Testis (tissue), 3 donors: ENCODE data around the gene LRRC17. TPM values are rescaled to one million over a fixed set of nuclear protein-coding genes. Genes with fewer than 3 reads are reported as not detected.
"Not testable (repeated sequence)": the region's sequence is repeated elsewhere in the genome, so short reads cannot be mapped to it uniquely, and the experiment has no call there.

Experiments
- DNase-seq: peaks from one replicate; pipeline ENCODE4 v3.0.0-alpha.2; 2019
- H3K27ac ChIP-seq, 2 donors: fragments of 200-600 bp; sonication (generic); one replicate each; pipeline ENCODE4 v1.5.1; 2019
- H3K27me3 ChIP-seq: fragments of 200-600 bp; sonication (generic); one replicate; pipeline ENCODE4 v1.5.1; 2019
- H3K36me3 ChIP-seq: fragments of 200-600 bp; sonication (generic); one replicate; pipeline ENCODE4 v1.5.1; 2017; ENCODE audit warnings: low read depth; ENCODE audit errors: missing control alignments
- H3K4me1 ChIP-seq: fragments of 200-600 bp; sonication (generic); one replicate; pipeline ENCODE4 v1.5.1; 2019
- H3K4me3 ChIP-seq, 2 donors: fragments of 200-600 bp; sonication (generic); one replicate each; pipeline ENCODE4 v1.5.1; 2017 to 2019
- H3K9me3 ChIP-seq: fragments of 200-600 bp; sonication (generic); one replicate; pipeline ENCODE4 v1.5.1; 2017
- CTCF ChIP-seq, 3 experiments: fragments of 450-650 bp in 2 of 3; fragments of 200-600 bp in 1 of 3; sonication (generic) in 1 of 3; IDR thresholded peaks; one replicate each; pipeline ENCODE4 v1.5.1; 2016 to 2019; ENCODE audit warnings: antibody characterized with exemption in 3 of 3, mild to moderate bottlenecking in 2 of 3, moderate library complexity in 1 of 3
- POLR2A ChIP-seq: fragments of 450-650 bp; IDR thresholded peaks from one replicate; pipeline ENCODE4 v1.6.1; 2017; ENCODE audit warnings: antibody characterized with exemption, mild to moderate bottlenecking, moderate library complexity
- WGBS, 2 donors: methylation state at CpG; one replicate each; pipeline ENCODE4 v1.1.5; 2018; 5-methylcytosine and 5-hydroxymethylcytosine counted together
- intact Hi-C: fragments of 100-400 bp; cut with DNase I; formaldehyde crosslinking; loops from one replicate; pipeline ENCODE4 v1.15.1; 2023; ENCODE audit warnings: low total_unique reads
- polyA plus RNA-seq: library from polyadenylated mRNA; stranded (reverse); fragments of 350-450 nt; fragmentation: Illumina TruSeq; extraction: RNeasy Lipid Tissue Mini Kit (QIAGEN cat#74804); gene quantifications from one replicate; pipeline ENCODE4 v1.2.3, GENCODE V29; 2014; ENCODE audit warnings: low read depth, low replicate concordance; ENCODE audit not compliant: insufficient read depth
- total RNA-seq, 2 donors: library from RNA; depleted of rRNA; stranded (reverse); fragments of >200 nt; gene quantifications; one replicate each; pipeline ENCODE4 v1.2.3, GENCODE V29; 2016

LRRC17 gene
- total and polyA plus RNA-seq, 3 donors from 2014 or later = 5.8 to 9.7 (median 8.2) TPM

GRCh38 chr7:102895602-102896001 is 17.2 kb upstream of the LRRC17 start:
- DNase-seq = no peak
- H3K4me3 ChIP-seq = no peak overlapping the region
- H3K36me3 ChIP-seq = no peaks in the 10 kb centered on the region
- peaks cover 21% of the 10 kb centered on the region for H3K4me1 ChIP-seq
- H3K27me3 ChIP-seq = no peaks in the 10 kb centered on the region
- H3K9me3 ChIP-seq = no peaks in the 10 kb centered on the region
- TF ChIP-seq CTCF (IDR thresholded peaks at IDR 0.05) = no peak
- no peak for TF ChIP-seq POLR2A
- H3K27ac ChIP-seq = peak overlapping the region in 1 of 2 donors; percentile 72
- intact Hi-C loops = no loop called here
- whole genome bisulfite sequencing, 2 donors = 51 to 62% methylated on average over 3 of the region's 3 CpGs

- peaks cover 20% of the 10 kb centered on the region for H3K4me1 ChIP-seq
- no peaks in the 10 kb centered on the region for H3K27me3 ChIP-seq
- H3K36me3 ChIP-seq = no peaks in the 10 kb centered on the region
- no peak for DNase-seq
- no peak overlapping the region for H3K4me3 ChIP-seq
- TF ChIP-seq CTCF (IDR thresholded peaks at IDR 0.05) = no peak
- no peak for TF ChIP-seq POLR2A
- peak overlapping the region in 1 of 2 donors; percentile 72 for H3K27ac ChIP-seq
- H3K9me3 ChIP-seq = no peaks in the 10 kb centered on the region
- intact Hi-C loops = no loop called here
Observed at GRCh38 chr7:102896585-102896984, 16.2 kb upstream of the LRRC17 start.

GRCh38 chr7:102897211-102897631 is 15.6 kb upstream of the LRRC17 start:
- no peak for DNase-seq
- no peaks in the 10 kb centered on the region for H3K9me3 ChIP-seq
- H3K4me3 ChIP-seq = no peak overlapping the region
- TF ChIP-seq POLR2A = no peak
- no peak for TF ChIP-seq CTCF (IDR thresholded peaks at IDR 0.05)
- H3K27me3 ChIP-seq = no peaks in the 10 kb centered on the region
- H3K4me1 ChIP-seq = peaks cover 14% of the 10 kb centered on the region
- H3K36me3 ChIP-seq = no peaks in the 10 kb centered on the region
- intact Hi-C loops = no loop called here
- WGBS, 2 donors = 45 to 48% methylated on average over 2 of the region's 2 CpGs
- H3K27ac ChIP-seq = peak overlapping the region in 1 of 2 donors; percentile 45

- H3K9me3 ChIP-seq = no peaks in the 10 kb centered on the region
- no peaks in the 10 kb centered on the region for H3K36me3 ChIP-seq
- intact Hi-C loops = no loop called here
- peaks cover 14% of the 10 kb centered on the region for H3K4me1 ChIP-seq
- 78 to 79% methylated on average over 5 of the region's 5 CpGs for WGBS, 2 donors
- H3K4me3 ChIP-seq = no peak overlapping the region
- peak overlapping the region in 1 of 2 donors; percentile 45 for H3K27ac ChIP-seq
- H3K27me3 ChIP-seq = no peaks in the 10 kb centered on the region
- DNase-seq = no peak
- TF ChIP-seq POLR2A = no peak
- TF ChIP-seq CTCF (IDR thresholded peaks at IDR 0.05) = no peak
Observed at GRCh38 chr7:102897856-102898531, 14.8 kb upstream of the LRRC17 start.

GRCh38 chr7:102898532-102898859 is 14.3 kb upstream of the LRRC17 start:
- WGBS, 2 donors = 90 to 91% methylated on average over 5 of the region's 5 CpGs
- DNase-seq = no peak
- peaks cover 14% of the 10 kb centered on the region for H3K4me1 ChIP-seq
- TF ChIP-seq CTCF (IDR thresholded peaks at IDR 0.05) (no peak), POLR2A (no peak)
- no peaks in the 10 kb centered on the region for H3K36me3 ChIP-seq
- H3K27me3 ChIP-seq = no peaks in the 10 kb centered on the region
- H3K9me3 ChIP-seq = no peaks in the 10 kb centered on the region
- intact Hi-C loops = no loop called here
- H3K27ac ChIP-seq = no peak overlapping the region
- no peak overlapping the region for H3K4me3 ChIP-seq

- H3K9me3 ChIP-seq, intact Hi-C loops, H3K27me3 ChIP-seq, DNase-seq, H3K27ac ChIP-seq, H3K4me1 ChIP-seq, H3K36me3 ChIP-seq, H3K4me3 ChIP-seq: not testable (repeated sequence)
- 94 to 96% methylated on average over 2 of the region's 2 CpGs for WGBS, 2 donors
Observed at GRCh38 chr7:102902052-102902451, 10.7 kb upstream of the LRRC17 start.

- H3K4me1 ChIP-seq, H3K36me3 ChIP-seq, H3K27ac ChIP-seq, H3K4me3 ChIP-seq, DNase-seq, H3K27me3 ChIP-seq, H3K9me3 ChIP-seq, intact Hi-C loops: not testable (repeated sequence)
- WGBS, 2 donors = 97 to 100% methylated on average over 1 of the region's 1 CpG
Observed at GRCh38 chr7:102903576-102903975, 9.2 kb upstream of the LRRC17 start.
